ENCODE measurements around the gene PKNOX2. TPM values are rescaled to one million over a fixed set of nuclear protein-coding genes. Genes with fewer than 3 reads are reported as not detected.

PKNOX2 gene
- total RNA-seq, 5 donors from 2014 or later (not counting 1 experiment from before 2014, with no cell fraction given), result 0.55 TPM; not detected in 4

- H3K4me3 Mint-ChIP-seq, result no peak overlapping the region
- H3K27ac Mint-ChIP-seq, result no peak overlapping the region
- no peak for DNase-seq
- Histone ChIP-seq H3K4me1 (ENCODE audit: control insufficient read depth in 1 of 2, extremely low read depth in 1 of 2, insufficient read depth in 2 of 2, low read length in 2 of 2) (no peaks in the 10 kb centered on the region), H3K27me3 (replicated peaks in 1 of 2; ENCODE audit: control insufficient read depth in 2 of 2, extremely low read depth in 1 of 2, insufficient read depth in 2 of 2, low read length in 1 of 2) (peaks cover 0 to 37% of the 10 kb centered on the region in 2 experiments), H3K27ac (ENCODE audit: low read length) (no peak overlapping the region), H3K9me3 (no peaks in the 10 kb centered on the region), H3K36me3 (ENCODE audit: control insufficient read depth in 2 of 2, extremely low read depth in 1 of 2, insufficient read depth in 1 of 2, low read length in 1 of 2) (no peaks in the 10 kb centered on the region), H3K4me3 (ENCODE audit: control insufficient read depth in 1 of 2, extremely low read depth in 1 of 2, low read length in 1 of 2) (no peak overlapping the region)
- CTCF ChIA-PET, result no interaction called here
- H3K4me1 Mint-ChIP-seq, result no peaks in the 10 kb centered on the region
- H3K36me3 Mint-ChIP-seq, result no peaks in the 10 kb centered on the region
- peaks cover 50 to 53% of the 10 kb centered on the region in 2 donors for H3K27me3 Mint-ChIP-seq
- H3K9me3 Mint-ChIP-seq, result no peaks in the 10 kb centered on the region
- ATAC-seq (replicated peaks in 1 of 4), result no peak
- POLR2A ChIA-PET, result no interaction called here
- 74% methylated on average over 5 of the region's 9 CpGs for WGBS (ENCODE audit: insufficient coverage)
These were observed 14.8 kb downstream of the PKNOX2 start for GRCh38 chr11:125179346-125179745.

- no peak for ATAC-seq (replicated peaks in 1 of 4)
These were observed 15.3 kb downstream of the PKNOX2 start for GRCh38 chr11:125179895-125180294.

GRCh38 chr11:125180413-125181305 is 16.1 kb downstream of the PKNOX2 start:
- H3K9me3 Mint-ChIP-seq, result no peaks in the 10 kb centered on the region
- no peaks in the 10 kb centered on the region for H3K4me1 Mint-ChIP-seq
- peaks cover 39 to 52% of the 10 kb centered on the region in 2 donors for H3K27me3 Mint-ChIP-seq
- ChIA-PET POLR2A (no interaction called here), CTCF (no interaction called here)
- H3K27ac ChIP-seq (ENCODE audit: low read length), result no peak overlapping the region
- H3K4me1 ChIP-seq (ENCODE audit: control insufficient read depth in 1 of 2, extremely low read depth in 1 of 2, insufficient read depth in 2 of 2, low read length in 2 of 2), result no peaks in the 10 kb centered on the region
- DNase-seq, result no peak
- H3K27me3 ChIP-seq (replicated peaks in 1 of 2; ENCODE audit: control insufficient read depth in 2 of 2, extremely low read depth in 1 of 2, insufficient read depth in 2 of 2, low read length in 1 of 2), result peaks cover 0 to 31% of the 10 kb centered on the region in 2 experiments
- WGBS (ENCODE audit: insufficient coverage), result 29% methylated on average over 2 of the region's 6 CpGs
- no peaks in the 10 kb centered on the region for H3K36me3 ChIP-seq (ENCODE audit: control insufficient read depth in 2 of 2, extremely low read depth in 1 of 2, insufficient read depth in 1 of 2, low read length in 1 of 2)
- H3K27ac Mint-ChIP-seq, result no peak overlapping the region
- no peak for ATAC-seq (replicated peaks in 1 of 4)
- no peak overlapping the region for H3K4me3 ChIP-seq (ENCODE audit: control insufficient read depth in 1 of 2, extremely low read depth in 1 of 2, low read length in 1 of 2)
- no peaks in the 10 kb centered on the region for H3K9me3 ChIP-seq
- no peak overlapping the region for H3K4me3 Mint-ChIP-seq
- no peaks in the 10 kb centered on the region for H3K36me3 Mint-ChIP-seq

More at GRCh38 chr11:125179895-125180294, 15.3 kb downstream of the PKNOX2 start:
- ChIA-PET POLR2A (no interaction called here), CTCF (no interaction called here)
- Histone ChIP-seq H3K4me1 (ENCODE audit: control insufficient read depth in 1 of 2, extremely low read depth in 1 of 2, insufficient read depth in 2 of 2, low read length in 2 of 2) (no peaks in the 10 kb centered on the region), H3K27me3 (replicated peaks in 1 of 2; ENCODE audit: control insufficient read depth in 2 of 2, extremely low read depth in 1 of 2, insufficient read depth in 2 of 2, low read length in 1 of 2) (peaks cover 0 to 37% of the 10 kb centered on the region in 2 experiments), H3K4me3 (ENCODE audit: control insufficient read depth in 1 of 2, extremely low read depth in 1 of 2, low read length in 1 of 2) (no peak overlapping the region), H3K27ac (ENCODE audit: low read length) (no peak overlapping the region), H3K9me3 (no peaks in the 10 kb centered on the region), H3K36me3 (ENCODE audit: control insufficient read depth in 2 of 2, extremely low read depth in 1 of 2, insufficient read depth in 1 of 2, low read length in 1 of 2) (no peaks in the 10 kb centered on the region)
- H3K4me3 Mint-ChIP-seq, result no peak overlapping the region
- no peak overlapping the region for H3K27ac Mint-ChIP-seq
- 82% methylated on average over 8 of the region's 11 CpGs for WGBS (ENCODE audit: insufficient coverage)
- H3K36me3 Mint-ChIP-seq, result no peaks in the 10 kb centered on the region
- no peak for DNase-seq
- no peaks in the 10 kb centered on the region for H3K9me3 Mint-ChIP-seq
- H3K4me1 Mint-ChIP-seq, result no peaks in the 10 kb centered on the region
- H3K27me3 Mint-ChIP-seq, result peaks cover 46 to 53% of the 10 kb centered on the region in 2 donors

- no peak for ATAC-seq (replicated peaks in 1 of 4)
- Mint-ChIP-seq H3K4me1 (no peaks in the 10 kb centered on the region), H3K27ac (no peak overlapping the region), H3K4me3 (no peak overlapping the region), H3K9me3 (peaks cover 0 to 4% (median 0%) of the 10 kb centered on the region in 3 donors), H3K27me3 (peaks cover 35 to 49% of the 10 kb centered on the region in 2 donors), H3K36me3 (no peaks in the 10 kb centered on the region)
- Histone ChIP-seq H3K27me3 (replicated peaks in 1 of 2; ENCODE audit: control insufficient read depth in 2 of 2, extremely low read depth in 1 of 2, insufficient read depth in 2 of 2, low read length in 1 of 2) (peaks cover 0 to 14% of the 10 kb centered on the region in 2 experiments), H3K4me1 (ENCODE audit: control insufficient read depth in 1 of 2, extremely low read depth in 1 of 2, insufficient read depth in 2 of 2, low read length in 2 of 2) (no peaks in the 10 kb centered on the region), H3K27ac (ENCODE audit: low read length) (no peak overlapping the region), H3K4me3 (ENCODE audit: control insufficient read depth in 1 of 2, extremely low read depth in 1 of 2, low read length in 1 of 2) (no peak overlapping the region), H3K9me3 (no peaks in the 10 kb centered on the region), H3K36me3 (ENCODE audit: control insufficient read depth in 2 of 2, extremely low read depth in 1 of 2, insufficient read depth in 1 of 2, low read length in 1 of 2) (no peaks in the 10 kb centered on the region)
- POLR2A ChIA-PET, result no interaction called here
- CTCF ChIA-PET, result no interaction called here
- no peak for DNase-seq
These were observed 18.0 kb downstream of the PKNOX2 start for GRCh38 chr11:125182573-125182972.

DNA sequence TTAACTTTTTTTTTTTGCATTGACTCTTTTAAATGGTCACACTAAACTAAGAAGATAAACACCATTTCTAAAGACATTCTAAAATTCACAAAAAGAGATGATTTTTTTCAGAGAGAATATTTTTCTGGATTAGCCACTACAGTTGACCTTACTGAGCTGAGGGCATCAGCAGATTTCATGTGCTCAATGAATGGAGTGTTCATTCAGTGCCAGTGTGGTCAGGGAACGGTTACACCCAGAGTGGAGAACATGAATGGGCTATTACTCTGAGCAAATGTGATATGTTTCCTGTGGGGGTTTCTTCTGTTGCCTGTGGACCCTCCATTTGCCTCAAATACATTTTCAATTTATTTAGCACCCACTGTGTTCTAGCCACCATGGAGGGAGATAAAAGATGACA is 19.1 kb downstream of the PKNOX2 start:
- DNase-seq, result no peak
- Histone ChIP-seq H3K4me1 (ENCODE audit: control insufficient read depth in 1 of 2, extremely low read depth in 1 of 2, insufficient read depth in 2 of 2, low read length in 2 of 2) (no peaks in the 10 kb centered on the region), H3K4me3 (ENCODE audit: control insufficient read depth in 1 of 2, extremely low read depth in 1 of 2, low read length in 1 of 2) (no peak overlapping the region), H3K36me3 (ENCODE audit: control insufficient read depth in 2 of 2, extremely low read depth in 1 of 2, insufficient read depth in 1 of 2, low read length in 1 of 2) (no peaks in the 10 kb centered on the region), H3K27ac (ENCODE audit: low read length) (no peak overlapping the region), H3K9me3 (no peaks in the 10 kb centered on the region), H3K27me3 (replicated peaks in 1 of 2; ENCODE audit: control insufficient read depth in 2 of 2, extremely low read depth in 1 of 2, insufficient read depth in 2 of 2, low read length in 1 of 2) (peaks cover 0 to 14% of the 10 kb centered on the region in 2 experiments)
- WGBS (ENCODE audit: insufficient coverage), result no CpG with 5 or more reads among the region's 1 CpG
- Mint-ChIP-seq H3K9me3 (peaks cover 0 to 4% (median 0%) of the 10 kb centered on the region in 3 donors), H3K27me3 (peaks cover 38 to 57% of the 10 kb centered on the region in 2 donors), H3K4me3 (no peak overlapping the region), H3K4me1 (no peaks in the 10 kb centered on the region), H3K27ac (no peak overlapping the region), H3K36me3 (no peaks in the 10 kb centered on the region)
- ChIA-PET POLR2A (no interaction called here), CTCF (no interaction called here)
- ATAC-seq (replicated peaks in 1 of 4), result no peak

GRCh38 chr11:125188021-125188420 is 23.5 kb downstream of the PKNOX2 start:
- Histone ChIP-seq H3K9me3 (no peaks in the 10 kb centered on the region), H3K4me1 (ENCODE audit: control insufficient read depth in 1 of 2, extremely low read depth in 1 of 2, insufficient read depth in 2 of 2, low read length in 2 of 2) (no peaks in the 10 kb centered on the region), H3K36me3 (ENCODE audit: control insufficient read depth in 2 of 2, extremely low read depth in 1 of 2, insufficient read depth in 1 of 2, low read length in 1 of 2) (no peaks in the 10 kb centered on the region), H3K27me3 (replicated peaks in 1 of 2; ENCODE audit: control insufficient read depth in 2 of 2, extremely low read depth in 1 of 2, insufficient read depth in 2 of 2, low read length in 1 of 2) (peaks cover 0 to 38% of the 10 kb centered on the region in 2 experiments), H3K4me3 (ENCODE audit: control insufficient read depth in 1 of 2, extremely low read depth in 1 of 2, low read length in 1 of 2) (no peak overlapping the region), H3K27ac (ENCODE audit: low read length) (no peak overlapping the region)
- Mint-ChIP-seq H3K36me3 (no peaks in the 10 kb centered on the region), H3K27me3 (peaks cover 66 to 70% of the 10 kb centered on the region in 2 donors), H3K9me3 (peaks cover 0 to 4% (median 0%) of the 10 kb centered on the region in 3 donors), H3K4me1 (no peaks in the 10 kb centered on the region), H3K27ac (no peak overlapping the region), H3K4me3 (no peak overlapping the region)
- POLR2A ChIA-PET, result no interaction called here
- CTCF ChIA-PET, result interaction anchor here in 1 of 2 donors (0.6 kb wide), 1 partner anchor 285 kb away, joined by 5 read pairs; no protein-coding TSS in a partner anchor
- no peak for ATAC-seq (replicated peaks in 1 of 4)
- no peak for DNase-seq
